ENCODE results near the gene FAM135A. TPM values are rescaled to one million over a fixed set of nuclear protein-coding genes. Genes with fewer than 3 reads are reported as not detected.

Gene FAM135A
- total and polyA plus RNA-seq, 2 of the 13 experiments (the other 11 are each of a cell fraction or from before 2014, with no cell fraction given), result 26.9 to 31.5 TPM

- Histone ChIP-seq H4K20me1 (ENCODE audit: insufficient read depth, low read length) (no peaks in the 10 kb centered on the region), H3K79me2 (ENCODE audit: insufficient read depth, low read length) (peaks cover 3% of the 10 kb centered on the region), H3K36me3 (replicated peaks in 1 of 2; ENCODE audit: control insufficient read depth in 1 of 2, insufficient read depth in 2 of 2, low read length in 2 of 2) (peaks cover 7 to 22% of the 10 kb centered on the region in 2 experiments; a peak in 4 of 5 replicates), H3K27me3 (ENCODE audit: control insufficient read depth in 1 of 2, insufficient read depth in 2 of 2, low read length in 2 of 2) (no peaks in the 10 kb centered on the region), H3K4me2 (ENCODE audit: low read depth, low read length) (no peak overlapping the region), H3K9me3 (ENCODE audit: low read length) (no peaks in the 10 kb centered on the region), H3K27ac (ENCODE audit: extremely low read length, insufficient read depth, low read length) (no peak overlapping the region), H2AFZ (ENCODE audit: low read length) (no peak overlapping the region), H3K4me1 (ENCODE audit: insufficient read depth, low read length) (peaks cover 9% of the 10 kb centered on the region), H3K4me3 (replicated peaks in 1 of 3; ENCODE audit: insufficient read depth in 1 of 3, low read depth in 2 of 3, low read length in 3 of 3) (no peak overlapping the region), H3K9ac (ENCODE audit: insufficient read depth, low read depth, low read length) (no peak overlapping the region)
- TF ChIP-seq ZNF563 (CRISPR knock-in tag; IDR thresholded peaks at IDR 0.05) (no peak), ZNF713 (CRISPR knock-in tag; IDR thresholded peaks at IDR 0.05) (no peak), ZMYM4 (CRISPR knock-in tag; IDR thresholded peaks at IDR 0.05) (no peak), NR2F1 (CRISPR knock-in tag; IDR thresholded peaks at IDR 0.05) (no peak), FOSL1 (CRISPR knock-in tag; IDR thresholded peaks at IDR 0.05; ENCODE audit: borderline replicate concordance) (no peak), TCF7 (IDR thresholded peaks at IDR 0.05; ENCODE audit: low read depth) (no peak), GLMP (CRISPR knock-in tag; IDR thresholded peaks at IDR 0.05; ENCODE audit: borderline replicate concordance) (no peak), PRDM10 (CRISPR knock-in tag; IDR thresholded peaks at IDR 0.05; ENCODE audit: low read depth) (no peak), CHCHD3 (CRISPR knock-in tag; IDR thresholded peaks at IDR 0.05) (no peak), ZFP37 (CRISPR knock-in tag; IDR thresholded peaks at IDR 0.05; ENCODE audit: borderline replicate concordance) (no peak), SSRP1 (CRISPR knock-in tag; IDR thresholded peaks at IDR 0.05) (no peak), ZBTB7A (CRISPR knock-in tag; IDR thresholded peaks at IDR 0.05) (no peak), ZMAT5 (CRISPR knock-in tag; IDR thresholded peaks at IDR 0.05; ENCODE audit: borderline replicate concordance, low read depth) (no peak), GABPB1 (CRISPR knock-in tag; IDR thresholded peaks at IDR 0.05) (no peak), PREB (CRISPR knock-in tag; IDR thresholded peaks at IDR 0.05) (no peak), RXRA (CRISPR knock-in tag; IDR thresholded peaks at IDR 0.05) (no peak), TP53 (CRISPR knock-in tag; conservative IDR thresholded peaks at IDR 0.05) (no peak)
- in situ Hi-C loops (cut with HindIII; ENCODE audit: extremely low pct_ligation_motif_present, low pct_unique_long_range_greater_than_20kb), result no loop called here
- ATAC-seq, result no peak
- BruUV-seq (replicated peaks), result no TSS peak
- POLR2A ChIA-PET, result no interaction called here
- no peak for DNase-seq (ENCODE audit: low spot score)
- no peak for FAIRE-seq
- intact Hi-C loops (cut with micrococcal nuclease; ENCODE audit: unreplicated experiment), result no loop called here
- CTCF ChIA-PET (ENCODE audit: low intra/inter-chr PET ratio, low total read pairs), result no interaction called here
These were observed 56.7 kb downstream of the FAM135A start for GRCh38 chr6:70470016-70470415.
